Keratinocyte (primary cell): ENCODE data around the gene ELMO2.

Source experiments
- EZH2 ChIP-seq: IDR thresholded peaks from one replicate; pipeline ENCODE4 v1.6.1; 2012; ENCODE audit warnings: inconsistent platforms, mild to moderate bottlenecking, low read length, moderate library complexity
- TF ChIP-seq, protein P1 (sequence below), 3 experiments: IDR thresholded peaks in 1 of 3; conservative IDR thresholded peaks in 1 of 3; optimal IDR thresholded peaks in 1 of 3; 2 replicates in 2 of 3; 3 replicates in 1 of 3; pipeline versions ENCODE3 to v1.5.1; 2011; ENCODE audit warnings: low read length in 3 of 3, mild to moderate bottlenecking in 3 of 3, moderate library complexity in 2 of 3, control low read depth in 1 of 3, inconsistent platforms in 1 of 3; ENCODE audit not compliant: insufficient read depth in 2 of 3; ENCODE audit errors: extremely low read depth in 1 of 3

DNA sequence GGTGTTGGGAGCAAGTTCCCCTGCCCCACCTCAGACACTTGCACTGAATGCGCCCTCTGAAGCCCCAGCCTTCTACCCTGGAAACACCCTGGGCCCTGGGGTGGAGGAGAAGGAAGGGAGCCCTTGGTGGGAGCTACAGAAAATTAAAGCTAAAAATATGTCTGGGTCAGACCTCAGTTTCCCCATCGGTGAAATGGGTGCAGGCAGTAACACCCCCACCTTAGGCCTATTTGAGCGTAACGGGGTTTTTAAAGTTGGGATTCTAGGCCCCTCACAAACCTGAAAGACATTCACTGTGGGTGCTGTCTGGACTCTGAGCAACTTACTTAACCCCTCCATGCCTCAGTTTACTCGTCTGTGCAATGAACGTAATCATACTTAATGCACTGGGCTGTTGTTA lies 78.9 kb downstream of the ELMO2 start:
- TF ChIP-seq, protein P1, sequence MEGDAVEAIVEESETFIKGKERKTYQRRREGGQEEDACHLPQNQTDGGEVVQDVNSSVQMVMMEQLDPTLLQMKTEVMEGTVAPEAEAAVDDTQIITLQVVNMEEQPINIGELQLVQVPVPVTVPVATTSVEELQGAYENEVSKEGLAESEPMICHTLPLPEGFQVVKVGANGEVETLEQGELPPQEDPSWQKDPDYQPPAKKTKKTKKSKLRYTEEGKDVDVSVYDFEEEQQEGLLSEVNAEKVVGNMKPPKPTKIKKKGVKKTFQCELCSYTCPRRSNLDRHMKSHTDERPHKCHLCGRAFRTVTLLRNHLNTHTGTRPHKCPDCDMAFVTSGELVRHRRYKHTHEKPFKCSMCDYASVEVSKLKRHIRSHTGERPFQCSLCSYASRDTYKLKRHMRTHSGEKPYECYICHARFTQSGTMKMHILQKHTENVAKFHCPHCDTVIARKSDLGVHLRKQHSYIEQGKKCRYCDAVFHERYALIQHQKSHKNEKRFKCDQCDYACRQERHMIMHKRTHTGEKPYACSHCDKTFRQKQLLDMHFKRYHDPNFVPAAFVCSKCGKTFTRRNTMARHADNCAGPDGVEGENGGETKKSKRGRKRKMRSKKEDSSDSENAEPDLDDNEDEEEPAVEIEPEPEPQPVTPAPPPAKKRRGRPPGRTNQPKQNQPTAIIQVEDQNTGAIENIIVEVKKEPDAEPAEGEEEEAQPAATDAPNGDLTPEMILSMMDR (optimal IDR thresholded peaks at IDR 0.05 in 1 of 3, IDR thresholded peaks at IDR 0.05 in 1 of 3, conservative IDR thresholded peaks at IDR 0.05 in 1 of 3; ENCODE audit: extremely low read depth in 1 of 3, insufficient read depth in 2 of 3, low read length in 3 of 3): no peak
- TF ChIP-seq EZH2: no peak
